IMR-90 (cell line): ENCODE results near the gene MLXIPL. TPM values are rescaled to one million over a fixed set of nuclear protein-coding genes. Genes with fewer than 3 reads are reported as not detected.

ENCODE experiments used
- ATAC-seq: fragments of 200-7000 bp; cut with Tn5 transposase; 2 replicates; pipeline ENCODE4 v1.9.1; 2020; ENCODE audit warnings: low read depth, mild to moderate bottlenecking, moderate library complexity
- BruUV-seq: library from RNA; stranded (reverse); fragments of 400-500 nt; replicated peaks from 2 replicates; lab custom pipeline; 2021; lab: Mats Ljungman, UMichigan
- CTCF ChIA-PET: fragments of 300-600 bp; formaldehyde crosslinking; extraction: SDS; loops from one replicate; lab custom pipeline; 2021; ENCODE audit warnings: antibody characterized with exemption; lab: Yijun Ruan, JAX
- POLR2A ChIA-PET: fragments of 300-600 bp; sonication (Branson Sonifier 250); formaldehyde crosslinking; loops from one replicate; lab custom pipeline; 2022; ENCODE audit warnings: antibody characterized with exemption; ENCODE audit not compliant: unreplicated experiment; lab: Charles Lee
- DNase-seq: peaks from one replicate; pipeline ENCODE4 v3.0.0; 2013
- H2AFZ ChIP-seq: replicated peaks from 2 replicates; pipeline ENCODE3; 2013; ENCODE audit warnings: low read length, mild to moderate bottlenecking; ENCODE audit not compliant: poor library complexity
- H2AK5ac ChIP-seq: 2 replicates; pipeline ENCODE4 v1.6.1; 2013; ENCODE audit warnings: low read depth, low read length, inconsistent platforms
- H2AK9ac ChIP-seq: replicated peaks from 2 replicates; pipeline ENCODE3; 2013; ENCODE audit warnings: mild to moderate bottlenecking, low read depth, low read length, moderate library complexity; ENCODE audit not compliant: poor library complexity
- H2BK120ac ChIP-seq: 2 replicates; pipeline ENCODE4 v1.6.1; 2013; ENCODE audit warnings: low read depth, low read length, inconsistent platforms
- H2BK15ac ChIP-seq: 3 replicates; pipeline ENCODE4 v1.6.1; 2013; ENCODE audit warnings: low read depth, low read length, inconsistent platforms
- H2BK20ac ChIP-seq: 2 replicates; pipeline ENCODE4 v1.6.1; 2013; ENCODE audit warnings: low read depth, mild to moderate bottlenecking, inconsistent platforms, low read length, moderate library complexity
- H2BK5ac ChIP-seq: 2 replicates; pipeline ENCODE4 v1.6.1; 2013; ENCODE audit warnings: mild to moderate bottlenecking, low read depth, low read length, inconsistent platforms; ENCODE audit not compliant: poor library complexity, severe bottlenecking
- H3K14ac ChIP-seq: replicated peaks from 2 replicates; pipeline ENCODE4 v1.6.1; 2013; ENCODE audit warnings: low read depth, low read length, inconsistent platforms
- H3K18ac ChIP-seq: 2 replicates; pipeline ENCODE4 v1.6.1; 2013; ENCODE audit warnings: low read depth, low read length, control low read depth
- H3K23ac ChIP-seq: 2 replicates; pipeline ENCODE4 v1.6.1; 2013; ENCODE audit warnings: low read depth, low read length, inconsistent platforms
- H3K27ac ChIP-seq: 2 replicates; pipeline ENCODE4 v1.5.1; 2013; ENCODE audit warnings: mild to moderate bottlenecking, control low read depth, low read length; ENCODE audit not compliant: insufficient read depth
- H3K27me3 ChIP-seq: 2 replicates; pipeline ENCODE4 v1.6.1; 2013; ENCODE audit warnings: low read length; ENCODE audit not compliant: control insufficient read depth, insufficient read depth
- H3K36me3 ChIP-seq: 2 replicates; pipeline ENCODE4 v1.6.1; 2013; ENCODE audit warnings: low read length, mixed read lengths; ENCODE audit not compliant: control insufficient read depth, insufficient read depth
- H3K4ac ChIP-seq: 2 replicates; pipeline ENCODE4 v1.6.1; 2013; ENCODE audit warnings: low read depth, low read length, inconsistent platforms
- H3K4me1 ChIP-seq: 2 replicates; pipeline ENCODE4 v1.6.1; 2013; ENCODE audit warnings: low read length, mixed read lengths; ENCODE audit not compliant: control insufficient read depth, insufficient read depth
- H3K4me2 ChIP-seq: 2 replicates; pipeline ENCODE4 v1.6.1; 2013; ENCODE audit warnings: low read depth, mild to moderate bottlenecking, control low read depth, low read length, moderate library complexity
- H3K4me3 ChIP-seq: 2 replicates; pipeline ENCODE4 v1.5.1; 2013; ENCODE audit warnings: low read depth, mild to moderate bottlenecking, control low read depth, low read length, moderate library complexity; ENCODE audit not compliant: insufficient read depth
- H3K56ac ChIP-seq: 2 replicates; pipeline ENCODE4 v1.6.1; 2013; ENCODE audit warnings: low read length, inconsistent platforms; ENCODE audit not compliant: insufficient read depth; ENCODE audit errors: extremely low read depth
- H3K79me1 ChIP-seq, 2 experiments: 2 replicates each; pipeline ENCODE4 v1.6.1; 2013; ENCODE audit warnings: low read length in 2 of 2, inconsistent platforms in 1 of 2, low read depth in 1 of 2
- H3K9ac ChIP-seq: 2 replicates; pipeline ENCODE4 v1.6.1; 2013; ENCODE audit warnings: low read depth, low read length, control low read depth
- H3K9me1 ChIP-seq: 2 replicates; pipeline ENCODE4 v1.6.1; 2013; ENCODE audit warnings: low read length, inconsistent platforms; ENCODE audit not compliant: insufficient read depth
- H3K9me3 ChIP-seq: 2 replicates; pipeline ENCODE4 v1.6.1; 2013; ENCODE audit warnings: low read length; ENCODE audit not compliant: control insufficient read depth, insufficient read depth
- H4K20me1 ChIP-seq: 2 replicates; pipeline ENCODE4 v1.6.1; 2013; ENCODE audit warnings: low read length, inconsistent platforms; ENCODE audit not compliant: insufficient read depth
- H4K5ac ChIP-seq: 2 replicates; pipeline ENCODE4 v1.6.1; 2013; ENCODE audit warnings: mild to moderate bottlenecking, low read depth, low read length, control low read depth
- H4K8ac ChIP-seq, 2 experiments: 2 replicates each; pipeline ENCODE4 v1.6.1; 2013; ENCODE audit warnings: low read depth in 2 of 2, low read length in 2 of 2, control low read depth in 1 of 2, inconsistent platforms in 1 of 2
- H4K91ac ChIP-seq: 2 replicates; pipeline ENCODE4 v1.6.1; 2013; ENCODE audit warnings: low read depth, low read length, inconsistent platforms; ENCODE audit not compliant: insufficient read depth
- CEBPB ChIP-seq: IDR thresholded peaks from 2 replicates; pipeline ENCODE4 v1.6.1; 2012; ENCODE audit warnings: low read depth, low read length, improper control_type of control experiment
- CTCF ChIP-seq: conservative IDR thresholded peaks from 2 replicates; pipeline ENCODE4 v1.5.1; 2012; ENCODE audit warnings: mild to moderate bottlenecking, low read depth, low read length, improper control_type of control experiment
- FOS ChIP-seq: fragments of 150-350 bp; IDR thresholded peaks from 2 replicates; pipeline ENCODE4 v1.6.1; 2016; ENCODE audit warnings: low read depth, low read length
- MAZ ChIP-seq: IDR thresholded peaks from 2 replicates; pipeline ENCODE4 v1.6.1; 2012; ENCODE audit warnings: low read depth, mild to moderate bottlenecking, low read length, improper control_type of control experiment, moderate library complexity, borderline replicate concordance
- NFE2L2 ChIP-seq: fragments of 150-350 bp; IDR thresholded peaks from 2 replicates; pipeline ENCODE4 v1.6.1; 2016; ENCODE audit warnings: low read depth, mild to moderate bottlenecking, low read length
- RAD21 ChIP-seq: IDR thresholded peaks from 2 replicates; pipeline ENCODE4 v1.6.1; 2012; ENCODE audit warnings: low read length, improper control_type of control experiment
- RCOR1 ChIP-seq: IDR thresholded peaks from 2 replicates; pipeline ENCODE4 v1.6.1; 2012; ENCODE audit warnings: mild to moderate bottlenecking, low read length, improper control_type of control experiment; ENCODE audit not compliant: insufficient replicate concordance
- RFX5 ChIP-seq: IDR thresholded peaks from 2 replicates; pipeline ENCODE4 v1.8.0; 2012; ENCODE audit warnings: low read depth, mild to moderate bottlenecking, low read length, moderate library complexity
- USF2 ChIP-seq: fragments of 150-350 bp; IDR thresholded peaks from 2 replicates; pipeline ENCODE4 v1.6.1; 2017; ENCODE audit warnings: mild to moderate bottlenecking, antibody characterized with exemption, low read length, low read depth
- WGBS, 2 experiments: methylation state at CpG; one replicate each; pipeline versions ENCODE4 v1.1.5 to v1.1.7; 2013; ENCODE audit warnings: missing lambda C conversion rate in 2 of 2; ENCODE audit not compliant: insufficient read length in 1 of 2; ENCODE audit errors: extremely low coverage in 2 of 2; 5-methylcytosine and 5-hydroxymethylcytosine counted together
- dilution Hi-C: fragments of 300-500 bp; cut with HindIII; formaldehyde crosslinking; loops from one replicate; pipeline ENCODE4 v1.14.3; 2018; ENCODE audit warnings: low sequenced_read_pairs; ENCODE audit not compliant: unreplicated experiment
- in situ Hi-C: fragments of 300-500 bp; cut with MboI; formaldehyde crosslinking; loops from 3 replicates; pipeline ENCODE4 v1.14.3; 2019; ENCODE audit warnings: low sequenced_read_pairs, inconsistent platforms, mixed read lengths
- intact Hi-C: fragments of 100-400 bp; cut with micrococcal nuclease; formaldehyde crosslinking; loops from 2 replicates; pipeline ENCODE4 v1.10.0; 2022
- polyA plus RNA-seq, 3 experiments: library from polyadenylated mRNA; depleted of rRNA; stranded (reverse); fragments of >200 nt; gene quantifications; 2 replicates each; pipeline ENCODE4 v1.2.3, GENCODE V29; 2012; ENCODE audit warnings: low replicate concordance in 1 of 3
- total RNA-seq: library from RNA; depleted of rRNA; stranded (reverse); fragments of >200 nt; gene quantifications from 2 replicates; pipeline ENCODE4 v1.2.3, GENCODE V29; 2012
- TF ChIP-seq, protein P1 (sequence below): fragments of 150-350 bp; IDR thresholded peaks from 2 replicates; pipeline ENCODE4 v1.6.1; 2016; ENCODE audit warnings: low read depth, mild to moderate bottlenecking, low read length, moderate library complexity, borderline replicate concordance

The MLXIPL gene
- total and polyA plus RNA-seq, 2 of the 4 experiments (the other 2 are of a cell fraction): not detected

- peaks cover 8% of the 10 kb centered on the region; the same call in 1 of the 2 replicates for H3K36me3 ChIP-seq
Measured at GRCh38 chr7:73669858-73670385, 45.6 kb upstream of the MLXIPL start.

More at GRCh38 chr7:73669858-73670385, 45.6 kb upstream of the MLXIPL start:
- 0 out of 2 replicates have a peak, but pooled peaks cover 4% of the 10 kb centered on the region for H4K20me1 ChIP-seq
- WGBS, 2 experiments: 89% methylated on average over 3 of the region's 12 CpGs; no CpG with 5 or more reads in 1 of the 2 experiments
- no peak overlapping the region for H4K91ac ChIP-seq
- no peak overlapping the region for H2BK120ac ChIP-seq
- dilution Hi-C loops (no loop called here), intact Hi-C loops (loop anchor here (5.0 kb wide), 3 partner anchors 43 to 148 kb away; partner anchors contain the start of genes BAZ1B and STX1A), in situ Hi-C loops (no loop called here)
- no peak overlapping the region for H3K56ac ChIP-seq
- H3K4me3 ChIP-seq: no peak overlapping the region
- no peak overlapping the region for H2AFZ ChIP-seq
- no peak overlapping the region for H3K9ac ChIP-seq
- H3K27me3 ChIP-seq: no peaks in the 10 kb centered on the region
- POLR2A ChIA-PET: no interaction called here
- no peak for DNase-seq
- no peaks in the 10 kb centered on the region for H3K9me3 ChIP-seq
- no peak overlapping the region for H3K4ac ChIP-seq
- H3K79me1 ChIP-seq: peaks cover 0 to 9% of the 10 kb centered on the region in 2 experiments; a peak in 1 of 4 replicates
- no peak overlapping the region for H2BK5ac ChIP-seq
- no peak overlapping the region for H3K27ac ChIP-seq
- no peak overlapping the region for H3K14ac ChIP-seq
- H2AK5ac ChIP-seq: no peak overlapping the region
- H4K5ac ChIP-seq: no peak overlapping the region
- TF ChIP-seq, protein P1, sequence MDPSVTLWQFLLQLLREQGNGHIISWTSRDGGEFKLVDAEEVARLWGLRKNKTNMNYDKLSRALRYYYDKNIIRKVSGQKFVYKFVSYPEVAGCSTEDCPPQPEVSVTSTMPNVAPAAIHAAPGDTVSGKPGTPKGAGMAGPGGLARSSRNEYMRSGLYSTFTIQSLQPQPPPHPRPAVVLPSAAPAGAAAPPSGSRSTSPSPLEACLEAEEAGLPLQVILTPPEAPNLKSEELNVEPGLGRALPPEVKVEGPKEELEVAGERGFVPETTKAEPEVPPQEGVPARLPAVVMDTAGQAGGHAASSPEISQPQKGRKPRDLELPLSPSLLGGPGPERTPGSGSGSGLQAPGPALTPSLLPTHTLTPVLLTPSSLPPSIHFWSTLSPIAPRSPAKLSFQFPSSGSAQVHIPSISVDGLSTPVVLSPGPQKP: no peak
- TF ChIP-seq MAZ (no peak), RCOR1 (no peak), RAD21 (no peak), CTCF (no peak), CEBPB (no peak), USF2 (no peak), RFX5 (no peak), NFE2L2 (no peak), FOS (no peak)
- H3K9me1 ChIP-seq: 0 out of 2 replicates have a peak, but pooled peaks cover 2% of the 10 kb centered on the region
- no peak overlapping the region for H2AK9ac ChIP-seq
- no peak for ATAC-seq
- CTCF ChIA-PET: no interaction called here
- H4K8ac ChIP-seq: no peak overlapping the region
- no peaks in the 10 kb centered on the region; the same call in 1 of the 2 replicates for H3K4me1 ChIP-seq
- no TSS peak for BruUV-seq
- no peak overlapping the region for H2BK20ac ChIP-seq
- no peak overlapping the region for H3K23ac ChIP-seq
- H2BK15ac ChIP-seq: no peak overlapping the region
- H3K4me2 ChIP-seq: no peak overlapping the region
- H3K18ac ChIP-seq: no peak overlapping the region
